Loucy (cell line): Measurements from ENCODE around the gene MYH13.

Experiments used
- H2AFZ ChIP-seq: fragments of 200-600 bp; sonication (generic); 2 replicates; pipeline ENCODE4 v1.6.0; 2016; ENCODE audit warnings: antibody characterized with exemption, mild to moderate bottlenecking, low read length, moderate library complexity
- H3F3A ChIP-seq: fragments of 200-600 bp; 2 replicates; pipeline ENCODE4 v1.6.0; 2016; ENCODE audit warnings: antibody characterized with exemption, low read depth, mild to moderate bottlenecking
- H3K27me3 ChIP-seq: fragments of 200-600 bp; sonication (generic); 2 replicates; pipeline ENCODE4 v1.6.1; 2014; ENCODE audit warnings: low read length, mild to moderate bottlenecking; ENCODE audit not compliant: insufficient read depth, poor library complexity, severe bottlenecking
- H3K36me3 ChIP-seq: fragments of 200-600 bp; sonication (generic); 2 replicates; pipeline ENCODE4 v1.6.1; 2016; ENCODE audit warnings: low read length; ENCODE audit not compliant: insufficient read depth
- H3K4me1 ChIP-seq: fragments of 200-600 bp; sonication (generic); 2 replicates; pipeline ENCODE4 v1.5.1; 2014; ENCODE audit warnings: low read length, mild to moderate bottlenecking; ENCODE audit not compliant: insufficient read depth, poor library complexity, severe bottlenecking
- H3K4me2 ChIP-seq: fragments of 200-600 bp; sonication (generic); 2 replicates; pipeline ENCODE4 v1.6.0; 2014; ENCODE audit warnings: antibody characterized with exemption, low read length, low read depth, mild to moderate bottlenecking; ENCODE audit not compliant: poor library complexity, severe bottlenecking
- H3K4me3 ChIP-seq: fragments of 200-600 bp; sonication (generic); 2 replicates; pipeline ENCODE4 v1.5.1; 2014; ENCODE audit warnings: low read length, mild to moderate bottlenecking, mixed read lengths; ENCODE audit not compliant: poor library complexity, severe bottlenecking
- H3K79me2 ChIP-seq: fragments of 200-600 bp; sonication (generic); 2 replicates; pipeline ENCODE4 v1.6.1; 2014; ENCODE audit warnings: low read length; ENCODE audit not compliant: insufficient read depth
- H3K9ac ChIP-seq: fragments of 200-600 bp; sonication (generic); 2 replicates; pipeline ENCODE4 v1.6.0; 2014; ENCODE audit warnings: mild to moderate bottlenecking, low read depth, low read length, moderate library complexity; ENCODE audit not compliant: poor library complexity, severe bottlenecking
- H3K9me2 ChIP-seq: fragments of 200-600 bp; sonication (generic); replicated peaks from 2 replicates; pipeline ENCODE4 v1.6.1; 2016; ENCODE audit warnings: low read depth, low read length, mixed read lengths
- H3K9me3 ChIP-seq: fragments of 200-600 bp; sonication (generic); 2 replicates; pipeline ENCODE4 v1.6.1; 2014; ENCODE audit warnings: mild to moderate bottlenecking, antibody characterized with exemption, low read length, low read depth; ENCODE audit not compliant: insufficient read depth
- H4K20me1 ChIP-seq: fragments of 200-600 bp; sonication (generic); 2 replicates; pipeline ENCODE4 v1.6.0; 2014; ENCODE audit warnings: antibody characterized with exemption, low read length, mild to moderate bottlenecking; ENCODE audit not compliant: insufficient read depth, poor library complexity, severe bottlenecking
- CTCF ChIP-seq: fragments of 200-600 bp; sonication (generic); conservative IDR thresholded peaks from 2 replicates; pipeline ENCODE4 v1.5.1; 2014; ENCODE audit warnings: mild to moderate bottlenecking, antibody characterized with exemption, low read length
- EZH2phosphoT487 ChIP-seq: fragments of 200-600 bp; IDR thresholded peaks from 2 replicates; pipeline ENCODE4 v1.6.1; 2018; ENCODE audit warnings: antibody characterized with exemption, mild to moderate bottlenecking, moderate library complexity, borderline replicate concordance

Gene MYH13

GRCh38 chr17:10325031-10325695 lies 47.6 kb downstream of the MYH13 start:
- Histone ChIP-seq H3K9me3 (no peaks in the 10 kb centered on the region), H3K27me3 (no peaks in the 10 kb centered on the region), H3K9me2 (no peaks in the 10 kb centered on the region), H3K36me3 (no peaks in the 10 kb centered on the region), H3F3A (no peaks in the 10 kb centered on the region), H3K4me1 (peaks cover 19% of the 10 kb centered on the region), H3K79me2 (no peaks in the 10 kb centered on the region), H3K4me3 (no peak overlapping the region), H3K4me2 (no peak overlapping the region), H3K9ac (no peak overlapping the region), H4K20me1 (no peaks in the 10 kb centered on the region), H2AFZ (no peak overlapping the region)
- no peak for TF ChIP-seq CTCF
- no peak for TF ChIP-seq EZH2phosphoT487

- no peaks in the 10 kb centered on the region for H3K27me3 ChIP-seq
- no peaks in the 10 kb centered on the region for H3K9me3 ChIP-seq
- no peak overlapping the region for H3K4me3 ChIP-seq
- no peaks in the 10 kb centered on the region for H3K9me2 ChIP-seq
- no peak overlapping the region for H3K9ac ChIP-seq
- no peaks in the 10 kb centered on the region for H3F3A ChIP-seq
- no peak overlapping the region for H2AFZ ChIP-seq
- H3K79me2 ChIP-seq: no peaks in the 10 kb centered on the region
- no peaks in the 10 kb centered on the region for H4K20me1 ChIP-seq
- TF ChIP-seq CTCF (no peak), EZH2phosphoT487 (no peak)
- peaks cover 25% of the 10 kb centered on the region for H3K4me1 ChIP-seq
- no peaks in the 10 kb centered on the region for H3K36me3 ChIP-seq
- H3K4me2 ChIP-seq: no peak overlapping the region
Observed at GRCh38 chr17:10323812-10324610, 48.8 kb downstream of the MYH13 start.

GRCh38 chr17:10318535-10318934 lies 54.3 kb downstream of the MYH13 start:
- Histone ChIP-seq H3K4me3 (no peak overlapping the region), H2AFZ (no peak overlapping the region), H3K9me3 (no peaks in the 10 kb centered on the region), H3K9me2 (no peaks in the 10 kb centered on the region), H3K4me2 (no peak overlapping the region), H3F3A (no peaks in the 10 kb centered on the region), H3K36me3 (no peaks in the 10 kb centered on the region), H3K79me2 (no peaks in the 10 kb centered on the region), H3K4me1 (peaks cover 27% of the 10 kb centered on the region), H3K9ac (no peak overlapping the region), H3K27me3 (no peaks in the 10 kb centered on the region), H4K20me1 (no peaks in the 10 kb centered on the region)
- TF ChIP-seq CTCF: no peak
- no peak for TF ChIP-seq EZH2phosphoT487
